ENCODE results near the gene CHD6.

Gene CHD6

DNA sequence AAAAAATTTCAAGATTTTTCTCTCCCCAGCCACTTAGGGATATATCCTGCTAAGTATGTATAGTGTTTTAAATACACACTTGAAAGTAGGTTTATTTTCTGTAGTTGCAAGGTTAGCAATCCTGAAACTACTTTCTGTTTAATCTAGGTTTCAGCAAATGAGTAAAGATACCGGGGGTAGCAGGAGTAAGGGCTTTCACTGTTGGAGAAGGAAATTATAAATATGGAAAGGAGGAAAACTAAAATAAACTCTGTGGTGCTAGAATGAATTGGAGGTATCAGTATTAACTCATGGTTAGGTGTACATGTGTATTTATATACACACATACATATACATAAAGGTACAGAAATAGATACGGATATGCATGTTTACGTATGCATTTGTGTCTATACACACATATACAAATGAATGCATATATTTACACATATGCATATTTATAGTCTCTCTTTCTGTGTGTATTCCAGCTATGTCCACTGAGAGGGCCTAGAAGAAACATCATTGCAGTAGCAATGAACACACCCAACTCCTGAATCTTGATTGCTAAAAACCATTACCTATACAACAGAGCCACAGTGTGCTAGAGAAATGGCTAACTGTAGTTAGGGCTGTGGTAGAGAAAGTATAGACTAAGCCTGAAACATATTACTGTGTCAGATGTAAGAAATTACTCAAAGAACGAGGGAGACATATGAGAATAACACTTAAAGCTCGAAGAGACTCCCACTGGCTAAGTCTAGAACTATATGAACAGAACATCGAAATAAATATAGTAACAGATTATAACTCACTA, 155.6 kb downstream of the CHD6 start:
- ATAC-seq: peak; percentile 89
- Mint-ChIP-seq H3K9me3 (peaks cover 3% of the 10 kb centered on the region), H3K4me3 (no peak overlapping the region), H3K4me1 (peaks cover 6% of the 10 kb centered on the region), H3K27ac (no peak overlapping the region), H3K36me3 (peaks cover 25% of the 10 kb centered on the region)
- DNase-seq (ENCODE audit: low spot score in 2 of 2): no peak

DNA sequence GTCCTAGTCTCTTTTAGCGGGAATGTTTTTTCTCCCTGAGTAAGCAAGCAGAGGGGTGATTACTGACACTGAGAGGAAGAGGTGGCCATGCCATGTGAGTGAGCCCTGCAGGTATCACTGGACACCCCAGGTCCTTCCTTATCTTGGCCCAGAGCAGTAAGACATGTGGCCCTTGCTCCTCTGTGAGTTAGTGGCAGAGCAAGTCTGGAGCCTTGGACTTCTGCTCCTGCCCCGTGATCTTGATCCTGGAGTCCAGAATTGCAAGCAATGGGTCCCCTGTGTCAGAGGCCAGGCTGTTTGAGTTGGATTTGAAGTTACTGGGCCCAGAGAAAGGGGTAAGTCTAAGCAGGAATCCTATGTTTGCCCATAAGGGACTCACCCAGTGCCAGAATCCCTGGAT, 159.4 kb downstream of the CHD6 start:
- H3K4me1 Mint-ChIP-seq: peaks cover 6% of the 10 kb centered on the region
- H3K4me3 Mint-ChIP-seq: no peak overlapping the region
- no peak overlapping the region for H3K27ac Mint-ChIP-seq
- H3K36me3 Mint-ChIP-seq: peaks cover 44% of the 10 kb centered on the region
- DNase-seq (ENCODE audit: low spot score in 2 of 2) (no peak), ATAC-seq (no peak)
- no peaks in the 10 kb centered on the region for H3K9me3 Mint-ChIP-seq

DNA sequence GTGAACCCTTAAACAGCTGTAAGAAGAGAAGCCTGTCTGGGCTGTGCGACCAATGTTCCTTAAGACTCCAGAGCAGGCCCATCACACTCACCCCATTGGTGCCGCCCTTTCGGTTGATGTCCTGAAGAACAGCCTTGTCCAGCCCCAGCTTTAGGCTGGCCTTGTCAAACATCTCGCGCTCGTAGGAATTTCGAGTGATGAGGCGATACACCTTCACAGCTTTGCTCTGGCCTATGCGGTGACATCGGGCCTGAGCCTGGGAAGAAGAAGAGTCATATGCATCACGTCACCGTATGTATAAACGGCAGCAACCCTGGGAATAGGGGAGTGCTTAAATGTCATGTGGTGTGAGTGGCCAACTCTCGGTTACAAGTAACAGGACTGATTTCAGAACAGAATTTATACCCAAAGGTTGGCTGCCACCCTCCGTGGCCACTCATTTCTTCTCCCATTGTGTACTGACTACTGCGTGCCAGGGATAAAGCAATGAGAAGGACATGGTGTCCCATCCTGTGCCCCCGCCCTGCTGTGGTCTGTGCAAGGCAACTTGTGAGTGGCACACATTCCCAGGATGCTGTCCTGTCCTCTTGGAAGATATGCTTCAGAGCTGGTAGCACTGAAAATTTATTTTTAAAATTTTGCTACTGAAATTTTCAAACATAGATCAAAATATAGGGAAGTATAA, 160.9 kb downstream of the CHD6 start:
- no peak overlapping the region for H3K4me3 Mint-ChIP-seq
- H3K4me1 Mint-ChIP-seq: peaks cover 6% of the 10 kb centered on the region
- peaks cover 50% of the 10 kb centered on the region for H3K36me3 Mint-ChIP-seq
- DNase-seq (ENCODE audit: low spot score in 2 of 2) (no peak), ATAC-seq (no peak)
- no peak overlapping the region for H3K27ac Mint-ChIP-seq
- no peaks in the 10 kb centered on the region for H3K9me3 Mint-ChIP-seq

DNA sequence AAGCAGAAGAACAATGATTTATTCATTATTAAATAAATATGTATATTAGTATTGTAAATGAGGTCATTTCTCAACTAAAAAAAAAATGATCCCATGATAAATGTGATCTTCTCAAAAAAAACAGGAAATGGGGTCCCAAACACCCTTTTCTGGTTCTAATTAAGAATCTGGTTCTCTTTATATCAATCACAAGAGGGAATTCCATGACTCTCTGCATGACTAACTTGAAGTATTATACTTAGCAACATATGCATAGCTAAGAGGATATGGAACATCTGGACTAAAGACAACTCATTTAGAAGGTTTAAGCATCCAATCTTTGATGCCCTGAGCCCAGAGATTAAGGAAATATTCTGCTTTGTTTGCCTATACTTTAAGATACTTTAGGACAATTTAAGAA, 161.8 kb downstream of the CHD6 start:
- DNase-seq (ENCODE audit: low spot score in 2 of 2): no peak
- ATAC-seq: no peak
- H3K4me1 Mint-ChIP-seq: peaks cover 6% of the 10 kb centered on the region
- H3K9me3 Mint-ChIP-seq: no peaks in the 10 kb centered on the region
- peaks cover 60% of the 10 kb centered on the region for H3K36me3 Mint-ChIP-seq
- H3K27ac Mint-ChIP-seq: no peak overlapping the region
- no peak overlapping the region for H3K4me3 Mint-ChIP-seq

DNA sequence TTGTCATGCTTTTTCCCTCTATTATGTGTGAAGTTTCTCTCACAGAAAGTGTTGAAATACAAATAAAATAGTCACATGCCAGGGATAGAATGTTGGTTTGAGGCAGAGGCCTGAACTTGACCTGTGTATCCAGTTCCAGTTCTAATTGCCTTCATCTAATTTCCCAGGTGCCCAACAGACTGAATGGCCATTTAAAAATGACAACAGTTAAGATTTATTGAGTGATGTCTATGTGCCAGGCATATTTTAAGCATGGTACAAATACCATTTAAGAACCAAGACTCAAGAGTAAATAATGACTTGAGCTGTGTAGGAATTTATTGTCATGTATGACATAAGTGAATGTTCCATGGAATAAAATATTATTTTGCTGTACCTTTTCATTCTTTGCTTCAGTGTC, 163.9 kb downstream of the CHD6 start:
- ATAC-seq (no peak), DNase-seq (ENCODE audit: low spot score in 2 of 2) (no peak)

DNA sequence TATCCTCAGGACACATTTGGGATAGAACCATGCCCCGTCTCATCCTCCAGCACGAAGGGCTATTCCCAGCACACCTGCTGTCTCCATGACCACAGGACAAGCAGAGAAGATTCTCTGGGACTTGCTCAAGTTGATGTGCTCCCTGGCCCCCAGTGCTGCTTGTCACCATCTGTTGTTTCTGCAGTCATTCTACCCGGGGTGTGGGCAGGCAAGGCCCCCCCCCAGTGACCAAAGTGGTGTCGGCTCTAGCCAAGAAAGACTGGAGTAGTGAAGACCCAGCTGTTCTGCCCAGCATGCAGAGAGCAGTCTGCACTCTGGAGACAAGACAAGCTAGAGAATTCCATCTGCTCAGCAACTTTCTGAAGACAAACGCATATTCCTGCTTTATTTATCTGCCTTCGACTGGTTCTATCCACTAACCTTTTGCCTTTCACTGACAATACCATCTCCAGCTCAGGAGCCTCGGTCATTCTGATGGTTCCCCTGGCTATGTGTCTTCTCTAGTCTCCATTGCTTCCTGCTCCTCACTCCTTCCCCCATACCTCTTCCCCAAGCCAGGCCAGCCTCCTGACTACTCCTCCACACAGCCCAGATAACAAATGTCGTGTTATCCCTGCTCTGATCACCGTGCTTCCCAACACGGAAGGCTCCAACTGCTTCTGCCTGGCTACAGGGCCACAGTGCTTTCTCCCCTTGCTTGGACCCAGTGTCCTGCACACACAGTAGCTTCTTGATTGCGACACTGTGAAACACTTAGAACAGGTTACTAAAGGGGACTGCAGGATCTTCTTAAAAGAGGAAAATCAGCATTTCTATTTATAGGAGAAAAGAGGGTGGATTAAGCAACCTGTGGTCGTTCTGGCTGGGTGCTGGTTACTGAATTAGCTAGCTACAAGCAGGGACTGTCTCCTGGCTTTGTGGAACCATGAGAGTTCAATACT, 164.9 kb downstream of the CHD6 start:
- Mint-ChIP-seq H3K27ac (no peak overlapping the region), H3K4me3 (no peak overlapping the region), H3K4me1 (no peaks in the 10 kb centered on the region), H3K36me3 (peaks cover 86% of the 10 kb centered on the region), H3K9me3 (no peaks in the 10 kb centered on the region)
- DNase-seq (ENCODE audit: low spot score in 2 of 2) (no peak), ATAC-seq (no peak)

More for the DNA sequence above, 163.9 kb downstream of the CHD6 start:
- Mint-ChIP-seq H3K4me1 (no peaks in the 10 kb centered on the region), H3K9me3 (no peaks in the 10 kb centered on the region), H3K4me3 (no peak overlapping the region), H3K27ac (no peak overlapping the region), H3K36me3 (peaks cover 77% of the 10 kb centered on the region)

DNA sequence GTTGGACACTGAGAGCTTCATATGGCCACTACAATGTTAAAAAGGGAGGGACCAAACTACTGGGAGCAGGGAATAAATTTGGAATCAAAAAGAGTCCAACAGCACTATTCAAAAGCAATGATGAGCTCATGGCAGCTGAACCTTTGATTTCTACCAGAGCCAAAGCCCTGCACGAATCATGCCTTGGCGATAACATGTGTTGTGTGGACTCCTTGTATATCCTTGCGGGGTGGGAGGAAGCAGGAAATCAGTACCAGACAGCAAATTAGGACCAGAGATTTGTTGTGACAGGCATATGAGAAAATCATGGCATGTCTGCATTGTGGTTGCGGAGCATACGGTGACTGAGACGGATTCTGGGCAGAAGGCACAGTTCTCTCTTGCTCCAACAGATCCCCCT, 166.0 kb downstream of the CHD6 start:
- Mint-ChIP-seq H3K9me3 (no peaks in the 10 kb centered on the region), H3K36me3 (peaks cover 93% of the 10 kb centered on the region), H3K27ac (no peak overlapping the region), H3K4me3 (no peak overlapping the region), H3K4me1 (no peaks in the 10 kb centered on the region)
- no peak for DNase-seq (ENCODE audit: low spot score in 2 of 2)
- ATAC-seq: no peak

DNA sequence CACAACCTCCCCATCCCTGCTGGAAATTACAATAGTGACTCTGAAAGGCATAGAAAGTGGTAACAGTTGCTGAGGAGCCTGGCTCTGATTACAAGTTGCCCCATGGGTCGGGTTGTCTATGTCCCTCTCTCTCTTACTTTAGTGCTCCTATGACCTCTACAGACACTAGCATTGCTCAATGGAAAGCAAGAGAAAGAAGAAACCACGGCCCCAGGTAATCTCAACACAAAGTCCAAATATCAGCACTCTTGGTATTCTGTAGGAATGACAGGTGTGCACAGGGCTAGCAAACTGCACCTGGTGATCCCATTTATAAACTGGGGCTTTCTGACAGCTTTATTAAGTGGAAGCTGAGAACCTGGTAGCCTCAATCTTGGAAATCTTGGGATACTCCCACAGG, 171.2 kb downstream of the CHD6 start:
- Mint-ChIP-seq H3K27ac (no peak overlapping the region), H3K36me3 (peaks cover 58% of the 10 kb centered on the region)

DNA sequence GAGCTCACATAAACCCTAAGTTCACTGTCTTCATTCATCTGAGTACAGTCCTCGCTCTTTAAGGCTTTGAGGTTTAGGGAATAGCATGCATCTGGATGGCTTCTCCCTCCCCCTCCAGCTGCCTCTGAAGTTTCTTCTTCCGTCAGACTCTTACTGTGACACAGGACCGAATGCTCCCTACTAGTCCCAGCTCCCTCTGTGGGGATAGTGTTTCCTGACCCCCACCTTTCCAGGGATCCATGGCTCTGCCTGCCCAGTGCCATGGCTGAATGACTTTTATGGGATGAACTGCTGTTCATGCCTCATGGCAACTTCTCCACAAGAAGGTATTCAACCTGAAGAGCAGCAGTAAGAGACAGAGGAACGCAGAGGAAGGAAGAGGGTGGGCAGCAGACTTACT, 171.7 kb downstream of the CHD6 start:
- H3K4me3 Mint-ChIP-seq: no peak overlapping the region
- peaks cover 53% of the 10 kb centered on the region for H3K36me3 Mint-ChIP-seq
- H3K9me3 Mint-ChIP-seq: no peaks in the 10 kb centered on the region
- H3K27ac Mint-ChIP-seq: no peak overlapping the region
- no peak for ATAC-seq
- H3K4me1 Mint-ChIP-seq: peaks cover 6% of the 10 kb centered on the region
- no peak for DNase-seq (ENCODE audit: low spot score in 2 of 2)

More for the DNA sequence above, 171.2 kb downstream of the CHD6 start:
- ATAC-seq (no peak), DNase-seq (ENCODE audit: low spot score in 2 of 2) (no peak)
- Mint-ChIP-seq H3K9me3 (no peaks in the 10 kb centered on the region), H3K4me3 (no peak overlapping the region), H3K4me1 (peaks cover 6% of the 10 kb centered on the region)

DNA sequence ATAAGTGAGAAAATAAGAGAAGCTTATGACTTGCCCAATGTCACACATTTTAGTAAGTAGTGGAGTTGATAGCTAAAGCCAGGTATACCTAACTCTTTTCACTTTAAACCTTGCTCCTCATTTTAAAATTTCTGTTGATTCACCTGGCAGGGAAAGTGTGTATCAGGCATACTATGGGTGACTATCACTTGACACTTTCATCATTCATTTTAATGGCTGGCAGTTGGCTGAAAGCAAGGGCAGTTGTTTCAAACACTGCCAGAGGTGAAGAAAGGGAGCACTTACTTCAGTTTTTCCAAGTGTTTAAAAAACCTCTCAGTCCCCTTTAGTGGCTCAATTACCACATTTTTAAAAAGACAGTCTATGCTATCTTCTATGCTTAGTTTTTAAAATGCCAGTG, 173.4 kb downstream of the CHD6 start:
- no peak for DNase-seq (ENCODE audit: low spot score in 2 of 2)
- no peak overlapping the region for H3K27ac Mint-ChIP-seq
- no peak for ATAC-seq
- no peak overlapping the region for H3K4me3 Mint-ChIP-seq
- H3K4me1 Mint-ChIP-seq: peaks cover 6% of the 10 kb centered on the region
- peaks cover 38% of the 10 kb centered on the region for H3K36me3 Mint-ChIP-seq
- no peaks in the 10 kb centered on the region for H3K9me3 Mint-ChIP-seq

DNA sequence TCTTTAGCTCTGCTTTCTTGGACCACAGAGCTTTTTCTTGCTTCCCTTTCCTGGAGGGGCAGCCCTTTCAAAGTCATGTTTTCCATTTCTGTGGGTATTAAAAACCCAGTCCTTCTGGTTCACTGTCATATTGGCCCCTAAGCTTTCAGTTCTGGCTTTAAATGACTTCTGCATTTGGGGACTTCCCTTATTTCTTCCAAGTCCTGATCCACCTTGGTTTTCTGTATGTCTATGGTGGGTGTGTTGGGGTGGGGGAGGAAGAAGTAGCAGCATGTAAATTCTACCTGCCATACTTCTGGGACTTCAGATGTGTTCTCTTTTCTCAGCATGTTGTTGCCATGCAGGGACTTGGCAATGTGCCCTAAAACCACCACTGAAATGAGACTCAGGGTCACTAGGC, 174.5 kb downstream of the CHD6 start:
- H3K4me3 Mint-ChIP-seq: no peak overlapping the region
- ATAC-seq: no peak

DNA sequence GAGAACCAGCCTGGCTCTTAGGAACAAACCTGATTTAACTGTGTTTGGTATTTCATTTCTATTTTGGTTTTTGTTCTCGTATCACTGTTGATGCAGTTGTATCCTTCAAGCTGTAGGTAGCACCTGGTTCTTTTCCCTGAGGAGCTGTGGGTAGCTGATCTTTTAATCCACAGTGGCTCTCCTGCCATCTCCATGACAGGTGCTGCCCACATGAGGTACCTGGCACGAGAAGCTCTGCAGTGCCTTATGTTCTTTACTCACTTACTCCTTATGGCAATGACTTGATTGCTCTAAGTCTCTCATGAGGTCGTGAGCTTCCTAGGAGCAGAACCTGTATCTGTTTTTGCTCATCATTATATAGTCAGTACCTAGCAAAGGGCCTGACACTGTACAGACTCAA, 177.3 kb downstream of the CHD6 start:
- peaks cover 21% of the 10 kb centered on the region for H3K4me1 Mint-ChIP-seq
- peaks cover 29% of the 10 kb centered on the region for H3K36me3 Mint-ChIP-seq
- ATAC-seq (no peak), DNase-seq (ENCODE audit: low spot score in 2 of 2) (no peak)
- no peaks in the 10 kb centered on the region for H3K9me3 Mint-ChIP-seq
- peak overlapping the region; percentile 82 for H3K27ac Mint-ChIP-seq
- H3K4me3 Mint-ChIP-seq: no peak overlapping the region

More for the DNA sequence above, 174.5 kb downstream of the CHD6 start:
- no peak overlapping the region for H3K27ac Mint-ChIP-seq
- H3K36me3 Mint-ChIP-seq: peaks cover 43% of the 10 kb centered on the region
- H3K9me3 Mint-ChIP-seq: no peaks in the 10 kb centered on the region
- H3K4me1 Mint-ChIP-seq: peaks cover 6% of the 10 kb centered on the region
- no peak for DNase-seq (ENCODE audit: low spot score in 2 of 2)

DNA sequence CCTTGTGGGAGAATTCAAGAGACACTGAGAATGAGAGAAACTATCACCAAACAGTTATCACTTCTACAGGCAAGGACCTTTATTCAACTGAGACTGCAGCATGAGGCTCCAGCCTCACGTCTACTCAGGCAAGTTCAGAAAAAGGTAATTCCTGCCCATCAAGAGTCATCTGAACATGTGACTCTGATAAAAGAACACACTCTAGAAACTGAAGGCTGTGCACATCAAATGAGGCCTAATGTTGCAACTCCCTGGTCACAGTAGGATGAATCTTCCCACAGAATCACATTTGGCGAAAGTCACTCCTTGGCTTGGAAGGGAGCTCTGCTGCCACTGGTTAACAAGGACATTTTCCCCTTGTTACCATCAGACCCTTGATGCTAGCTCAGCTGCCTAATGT, 180.3 kb downstream of the CHD6 start:
- Mint-ChIP-seq H3K36me3 (peaks cover 54% of the 10 kb centered on the region), H3K4me3 (no peak overlapping the region), H3K4me1 (peaks cover 25% of the 10 kb centered on the region), H3K9me3 (no peaks in the 10 kb centered on the region), H3K27ac (peak overlapping the region; percentile 12)
- ATAC-seq (no peak), DNase-seq (ENCODE audit: low spot score in 2 of 2) (no peak)

DNA sequence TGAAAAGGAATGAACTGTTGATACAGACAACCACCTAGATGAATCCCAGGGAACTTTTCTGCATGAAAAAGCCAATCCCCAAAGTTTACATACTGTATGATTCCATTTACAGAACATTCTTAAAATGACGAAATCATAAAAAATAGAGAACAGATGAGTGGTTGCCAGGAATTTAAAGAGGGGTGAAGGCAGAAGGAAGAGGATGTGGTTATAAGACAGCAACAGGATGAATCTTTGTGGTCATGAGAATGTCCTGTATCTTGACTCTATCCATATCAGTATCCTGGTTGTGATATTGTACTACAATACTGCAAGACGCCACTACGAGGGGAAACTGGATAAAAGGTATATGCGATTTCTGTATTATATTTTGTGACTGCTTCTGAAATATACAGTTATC, 181.5 kb downstream of the CHD6 start:
- Mint-ChIP-seq H3K4me1 (peaks cover 31% of the 10 kb centered on the region), H3K27ac (no peak overlapping the region), H3K4me3 (no peak overlapping the region), H3K36me3 (peaks cover 60% of the 10 kb centered on the region), H3K9me3 (no peaks in the 10 kb centered on the region)
- ATAC-seq (peak; percentile 67), DNase-seq (ENCODE audit: low spot score in 2 of 2) (no peak)

DNA sequence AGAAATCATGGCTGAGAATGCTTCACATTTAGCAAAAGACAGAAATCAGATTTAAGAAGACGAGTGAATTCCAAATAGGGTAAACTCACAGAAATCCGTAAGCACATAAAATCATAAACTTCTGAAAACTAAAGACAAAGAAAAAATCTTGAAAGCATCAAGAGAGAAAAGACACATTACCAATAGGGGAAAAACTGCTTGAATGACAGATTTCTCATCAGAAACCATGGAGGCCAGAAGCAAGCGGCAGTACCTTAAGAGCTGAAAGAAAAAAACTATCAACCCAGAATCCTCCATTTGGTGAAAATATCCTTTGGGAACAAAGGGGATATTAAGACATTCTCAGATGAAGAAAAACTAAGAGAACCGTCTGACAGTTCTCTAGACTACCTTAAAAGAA, 185.0 kb downstream of the CHD6 start:
- Mint-ChIP-seq H3K4me3 (no peak overlapping the region), H3K9me3 (no peaks in the 10 kb centered on the region), H3K27ac (peak overlapping the region; percentile 17), H3K36me3 (peaks cover 67% of the 10 kb centered on the region), H3K4me1 (peaks cover 33% of the 10 kb centered on the region)
- no peak for ATAC-seq
- no peak for DNase-seq (ENCODE audit: low spot score in 2 of 2)

Measured in stimulated activated effector memory CD8-positive, alpha-beta T cell treated with anti-CD3 and anti-CD28 coated beads, Interleukin-12 subunit alpha, Interleukin-12 subunit beta, amount 100 ng/mL, for 72 hours (primary cell).